RPMI7951 (cell line): Measurements from ENCODE around the gene SETBP1. TPM values are rescaled to one million over a fixed set of nuclear protein-coding genes. Genes with fewer than 3 reads are reported as not detected.
A peak's percentile ranks its signal among the peaks of the same experiment; 100 is the strongest.
"Not testable (repeated sequence)": the region's sequence is repeated elsewhere in the genome, so short reads cannot be mapped to it uniquely, and the experiment has no call there.

Experiments
- DNase-seq: peaks from one replicate; pipeline ENCODE4 v3.0.0-alpha.2; 2012; ENCODE audit warnings: low read depth
- total RNA-seq: library from RNA; depleted of rRNA; stranded (reverse); fragments of >200 nt; shearing (Covaris generic); gene quantifications from 2 replicates; pipeline ENCODE4 v1.2.3, GENCODE V29; 2014

The SETBP1 gene
- total RNA-seq, 1 experiment from 2014 or later = 5.5 TPM

- no peak for DNase-seq
Observed at GRCh38 chr18:44791520-44791919, 110.8 kb downstream of the SETBP1 start.

- peak; percentile 72 for DNase-seq
Observed at GRCh38 chr18:44792456-44793061, 111.9 kb downstream of the SETBP1 start.

- DNase-seq = no peak
Observed at GRCh38 chr18:44793194-44793593, 112.5 kb downstream of the SETBP1 start.

GRCh38 chr18:44793685-44794084, 113.0 kb downstream of the SETBP1 start:
- no peak for DNase-seq

- DNase-seq = no peak
Observed at GRCh38 chr18:44795241-44795640, 114.6 kb downstream of the SETBP1 start.

- no peak for DNase-seq
Observed at GRCh38 chr18:44796429-44797428, 116.0 kb downstream of the SETBP1 start.

GRCh38 chr18:44798433-44799048, 117.9 kb downstream of the SETBP1 start:
- no peak for DNase-seq

- DNase-seq = no peak
Observed at GRCh38 chr18:44799382-44799906, 118.8 kb downstream of the SETBP1 start.

GRCh38 chr18:44799907-44800421, 119.3 kb downstream of the SETBP1 start:
- DNase-seq = peak; percentile 36

GRCh38 chr18:44800766-44801165, 120.1 kb downstream of the SETBP1 start:
- not testable (repeated sequence) for DNase-seq

- DNase-seq = no peak
Observed at GRCh38 chr18:44801781-44802180, 121.1 kb downstream of the SETBP1 start.

GRCh38 chr18:44802508-44802907, 121.8 kb downstream of the SETBP1 start:
- peak; percentile 30 for DNase-seq

- DNase-seq = peak; percentile 28
Observed at GRCh38 chr18:44803019-44803650, 122.4 kb downstream of the SETBP1 start.

- DNase-seq = no peak
Observed at GRCh38 chr18:44804033-44804432, 123.3 kb downstream of the SETBP1 start.

- DNase-seq = no peak
Observed at GRCh38 chr18:44805176-44805575, 124.5 kb downstream of the SETBP1 start.

- no peak for DNase-seq
Observed at GRCh38 chr18:44805643-44806042, 125.0 kb downstream of the SETBP1 start.

- DNase-seq = no peak
Observed at GRCh38 chr18:44807766-44808165, 127.1 kb downstream of the SETBP1 start.

GRCh38 chr18:44811572-44812125, 131.0 kb downstream of the SETBP1 start:
- DNase-seq = no peak

- DNase-seq = no peak
Observed at GRCh38 chr18:44812426-44812825, 131.7 kb downstream of the SETBP1 start.

GRCh38 chr18:44813586-44813985, 132.9 kb downstream of the SETBP1 start:
- DNase-seq = no peak

- no peak for DNase-seq
Observed at GRCh38 chr18:44815108-44815507, 134.4 kb downstream of the SETBP1 start.
